GM06990 (cell line): ENCODE results near the gene MAPK1.

Experiments used
- DNase-seq: peaks from one replicate; pipeline ENCODE4 v3.0.0-alpha.2; 2011; ENCODE audit not compliant: insufficient read length; ENCODE audit errors: extremely low read depth
- H3K27me3 ChIP-seq: replicated peaks from 2 replicates; pipeline ENCODE4 v1.6.0; 2011; ENCODE audit warnings: low read length; ENCODE audit not compliant: control insufficient read depth, insufficient read depth
- H3K36me3 ChIP-seq: 2 replicates; pipeline ENCODE4 v1.5.1; 2011; ENCODE audit warnings: low read length; ENCODE audit not compliant: control insufficient read depth, insufficient read depth
- H3K4me3 ChIP-seq: replicated peaks from 2 replicates; pipeline ENCODE4 v1.5.1; 2011; ENCODE audit warnings: low read depth, mild to moderate bottlenecking, control low read depth, low read length
- TF ChIP-seq, protein P1 (sequence below): IDR thresholded peaks from 2 replicates; pipeline ENCODE4 v1.5.1; 2011; ENCODE audit warnings: low read length, control low read depth, mild to moderate bottlenecking, inconsistent platforms; ENCODE audit not compliant: insufficient read depth, poor library complexity, severe bottlenecking

The MAPK1 gene

GRCh38 chr22:21835378-21835777 lies 32.1 kb downstream of the MAPK1 start:
- no peak overlapping the region for H3K4me3 ChIP-seq
- TF ChIP-seq, protein P1, sequence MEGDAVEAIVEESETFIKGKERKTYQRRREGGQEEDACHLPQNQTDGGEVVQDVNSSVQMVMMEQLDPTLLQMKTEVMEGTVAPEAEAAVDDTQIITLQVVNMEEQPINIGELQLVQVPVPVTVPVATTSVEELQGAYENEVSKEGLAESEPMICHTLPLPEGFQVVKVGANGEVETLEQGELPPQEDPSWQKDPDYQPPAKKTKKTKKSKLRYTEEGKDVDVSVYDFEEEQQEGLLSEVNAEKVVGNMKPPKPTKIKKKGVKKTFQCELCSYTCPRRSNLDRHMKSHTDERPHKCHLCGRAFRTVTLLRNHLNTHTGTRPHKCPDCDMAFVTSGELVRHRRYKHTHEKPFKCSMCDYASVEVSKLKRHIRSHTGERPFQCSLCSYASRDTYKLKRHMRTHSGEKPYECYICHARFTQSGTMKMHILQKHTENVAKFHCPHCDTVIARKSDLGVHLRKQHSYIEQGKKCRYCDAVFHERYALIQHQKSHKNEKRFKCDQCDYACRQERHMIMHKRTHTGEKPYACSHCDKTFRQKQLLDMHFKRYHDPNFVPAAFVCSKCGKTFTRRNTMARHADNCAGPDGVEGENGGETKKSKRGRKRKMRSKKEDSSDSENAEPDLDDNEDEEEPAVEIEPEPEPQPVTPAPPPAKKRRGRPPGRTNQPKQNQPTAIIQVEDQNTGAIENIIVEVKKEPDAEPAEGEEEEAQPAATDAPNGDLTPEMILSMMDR, result no peak
- H3K27me3 ChIP-seq, result no peaks in the 10 kb centered on the region
- H3K36me3 ChIP-seq, result no peaks in the 10 kb centered on the region; the same call in 1 of the 2 replicates
- no peak for DNase-seq

DNA sequence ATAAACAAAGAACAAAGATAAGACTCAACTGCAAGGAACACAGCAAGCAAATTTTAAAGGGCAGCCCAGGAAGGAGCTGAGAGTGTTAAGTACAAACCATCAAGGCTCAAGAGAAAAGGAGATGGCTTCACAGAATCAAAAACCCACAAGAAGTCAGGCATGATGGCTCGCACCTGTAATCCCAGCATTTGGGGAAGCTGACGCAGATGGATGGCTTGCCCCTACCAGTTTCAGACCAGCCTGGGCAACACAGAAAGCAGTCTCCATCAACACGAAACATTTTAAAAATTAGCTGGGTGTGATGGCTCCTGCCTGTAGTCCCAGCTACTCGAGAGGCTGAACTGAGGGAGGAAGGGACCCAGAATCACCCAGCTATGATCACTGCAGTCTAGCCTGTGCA lies 32.6 kb downstream of the MAPK1 start:
- peak; percentile 20 for DNase-seq
- TF ChIP-seq, protein P1, result no peak
- H3K27me3 ChIP-seq, result no peaks in the 10 kb centered on the region
- no peak overlapping the region for H3K4me3 ChIP-seq
- no peaks in the 10 kb centered on the region; the same call in 1 of the 2 replicates for H3K36me3 ChIP-seq

DNA sequence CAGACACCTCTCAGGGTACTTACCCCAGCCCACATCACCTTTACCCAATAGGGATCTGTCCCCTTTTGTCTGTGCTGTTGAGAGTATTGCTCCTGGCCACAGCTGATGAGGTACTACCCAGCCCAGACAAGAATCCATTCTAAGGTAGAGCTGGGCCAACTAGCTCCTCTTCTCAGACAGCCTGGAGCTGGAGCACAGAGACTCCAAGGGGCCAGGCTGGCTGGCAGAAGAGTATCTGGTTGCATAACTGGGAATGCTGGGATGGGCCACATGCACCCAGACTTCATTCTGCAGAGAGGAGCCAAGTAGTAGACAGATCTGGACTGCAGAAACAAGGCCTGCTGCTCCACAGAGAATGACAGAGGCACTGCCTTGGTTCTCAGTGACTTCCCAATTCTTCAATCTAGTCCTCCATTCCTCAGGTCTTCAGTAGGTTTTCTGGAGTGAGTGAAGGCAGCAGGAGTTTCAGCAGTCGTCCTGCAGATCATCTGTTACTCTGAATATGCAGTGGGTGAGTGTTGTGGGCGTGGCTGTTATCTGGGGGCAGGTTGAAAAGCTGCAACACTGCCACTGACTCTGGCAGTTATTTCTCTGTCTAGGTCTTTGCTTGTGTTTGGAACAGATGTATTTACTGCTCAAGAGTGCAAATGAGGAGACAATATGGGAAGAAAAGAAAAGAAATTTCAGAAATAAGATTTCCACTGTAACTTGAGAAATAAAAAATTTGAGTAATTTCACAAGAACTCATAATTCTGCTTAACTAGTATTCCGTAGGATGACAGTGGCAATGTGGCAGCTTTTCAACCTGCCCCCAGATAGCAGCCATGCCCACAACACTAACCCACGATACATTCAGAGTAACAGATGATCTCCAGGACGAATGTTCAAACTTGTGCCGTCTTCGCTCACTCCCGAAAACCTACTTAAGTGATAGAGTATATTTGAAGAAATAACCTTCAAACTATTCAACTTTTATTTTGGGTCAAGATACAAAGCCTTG lies 34.9 kb downstream of the MAPK1 start:
- no peak for DNase-seq
- Histone ChIP-seq H3K27me3 (no peaks in the 10 kb centered on the region), H3K36me3 (no peaks in the 10 kb centered on the region; the same call in 1 of the 2 replicates), H3K4me3 (no peak overlapping the region)
- TF ChIP-seq, protein P1, result no peak

GRCh38 chr22:21829523-21829922 lies 37.9 kb downstream of the MAPK1 start:
- no peaks in the 10 kb centered on the region for H3K27me3 ChIP-seq
- H3K4me3 ChIP-seq, result no peak overlapping the region
- no peak for DNase-seq
- no peaks in the 10 kb centered on the region for H3K36me3 ChIP-seq
- TF ChIP-seq, protein P1, result no peak

- DNase-seq, result no peak
- TF ChIP-seq, protein P1, result no peak
- H3K36me3 ChIP-seq, result no peaks in the 10 kb centered on the region
- no peak overlapping the region for H3K4me3 ChIP-seq
- H3K27me3 ChIP-seq, result no peaks in the 10 kb centered on the region
Measured at GRCh38 chr22:21828268-21828638, 39.2 kb downstream of the MAPK1 start.
